NCI-H1417 treated with DMSO at 0.1 percent for 48 hours (cell line): ENCODE data around the gene AGRN.
"Not testable (repeated sequence)": the region's sequence is repeated elsewhere in the genome, so short reads cannot be mapped to it uniquely, and the experiment has no call there.

Source experiments
- DNase-seq: peaks from one replicate; lab custom pipeline; 2025; lab: John Stamatoyannopoulos, UW

Gene AGRN

DNA sequence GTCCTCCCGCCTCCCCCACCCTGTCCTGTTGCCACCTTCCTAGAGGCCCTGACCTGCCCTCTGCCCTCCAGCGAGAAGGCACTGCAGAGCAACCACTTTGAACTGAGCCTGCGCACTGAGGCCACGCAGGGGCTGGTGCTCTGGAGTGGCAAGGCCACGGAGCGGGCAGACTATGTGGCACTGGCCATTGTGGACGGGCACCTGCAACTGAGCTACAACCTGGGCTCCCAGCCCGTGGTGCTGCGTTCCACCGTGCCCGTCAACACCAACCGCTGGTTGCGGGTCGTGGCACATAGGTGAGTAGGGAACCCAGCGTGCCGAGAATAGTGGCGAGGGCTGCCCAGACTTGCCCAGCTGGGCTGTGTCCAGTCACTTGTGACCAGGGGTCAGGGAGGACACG lies 33.8 kb downstream of the AGRN start:
- no peak for DNase-seq

DNA sequence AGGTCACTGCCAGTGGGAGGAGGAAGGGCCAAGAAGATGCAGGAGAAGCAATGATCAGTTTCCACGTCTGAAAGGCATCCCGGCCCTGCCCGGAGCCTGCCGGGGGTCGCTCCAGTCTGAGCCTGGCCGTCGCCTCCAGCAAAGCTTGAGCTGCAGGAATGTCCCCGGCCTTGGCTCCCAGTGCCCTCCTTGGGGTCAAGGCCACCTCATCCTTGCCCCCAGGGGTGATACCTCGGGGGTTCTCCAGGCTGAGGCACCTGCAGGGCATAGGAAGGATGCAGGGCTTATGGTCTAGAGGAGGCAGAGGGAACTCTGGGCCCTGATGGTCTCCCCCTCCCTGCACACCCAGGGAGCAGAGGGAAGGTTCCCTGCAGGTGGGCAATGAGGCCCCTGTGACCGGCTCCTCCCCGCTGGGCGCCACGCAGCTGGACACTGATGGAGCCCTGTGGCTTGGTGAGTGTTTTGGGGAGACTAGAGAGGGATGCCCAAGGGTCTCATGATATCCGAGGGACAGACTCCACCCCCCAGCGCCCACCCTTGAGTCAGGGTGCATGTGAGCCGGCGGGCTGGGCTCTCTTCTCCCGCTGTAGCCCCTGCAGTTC lies 34.3 kb downstream of the AGRN start:
- no peak for DNase-seq

DNA sequence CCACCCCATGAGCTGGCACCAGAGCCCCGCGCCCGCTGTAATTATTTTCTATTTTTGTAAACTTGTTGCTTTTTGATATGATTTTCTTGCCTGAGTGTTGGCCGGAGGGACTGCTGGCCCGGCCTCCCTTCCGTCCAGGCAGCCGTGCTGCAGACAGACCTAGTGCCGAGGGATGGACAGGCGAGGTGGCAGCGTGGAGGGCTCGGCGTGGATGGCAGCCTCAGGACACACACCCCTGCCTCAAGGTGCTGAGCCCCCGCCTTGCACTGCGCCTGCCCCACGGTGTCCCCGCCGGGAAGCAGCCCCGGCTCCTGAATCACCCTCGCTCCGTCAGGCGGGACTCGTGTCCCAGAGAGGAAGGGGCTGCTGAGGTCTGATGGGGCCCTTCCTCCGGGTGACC lies 35.1 kb downstream of the AGRN start:
- no peak for DNase-seq

DNA sequence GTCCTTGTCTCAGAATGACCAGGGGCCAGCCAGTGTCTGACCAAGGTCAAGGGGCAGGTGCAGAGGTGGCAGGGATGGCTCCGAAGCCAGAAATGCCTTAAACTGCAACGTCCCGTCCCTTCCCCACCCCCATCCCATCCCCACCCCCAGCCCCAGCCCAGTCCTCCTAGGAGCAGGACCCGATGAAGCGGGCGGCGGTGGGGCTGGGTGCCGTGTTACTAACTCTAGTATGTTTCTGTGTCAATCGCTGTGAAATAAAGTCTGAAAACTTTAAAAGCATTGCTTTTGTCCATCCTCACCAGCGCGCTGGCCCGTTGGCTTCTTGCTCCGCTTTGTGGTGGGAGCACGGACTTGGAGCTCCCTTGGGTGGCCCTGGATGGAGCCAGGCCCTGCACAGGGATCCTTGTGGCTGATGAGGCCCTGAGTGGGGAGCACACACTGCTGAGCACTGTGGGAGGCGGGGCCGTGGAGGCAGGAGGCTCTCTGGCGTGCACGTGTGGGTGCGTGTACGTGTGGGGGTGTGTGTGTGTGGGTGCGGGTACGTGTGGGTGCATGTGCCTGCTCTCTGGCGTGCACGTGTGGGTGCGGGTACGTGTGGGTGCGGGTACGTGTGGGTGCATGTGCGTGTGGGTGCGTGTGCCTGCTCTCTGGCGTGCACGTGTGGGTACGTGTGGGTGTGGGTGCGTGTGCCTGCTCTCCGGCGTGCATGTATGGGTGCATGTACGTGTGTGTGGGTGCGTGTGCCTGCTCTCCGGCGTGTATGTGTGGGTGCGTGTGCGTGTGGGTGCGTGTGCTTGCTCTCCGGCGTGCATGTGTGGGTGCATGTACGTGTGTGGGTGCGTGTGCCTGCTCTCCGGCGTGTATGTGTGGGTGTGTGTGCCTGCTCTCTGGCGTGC lies 36.2 kb downstream of the AGRN start:
- no peak for DNase-seq

DNA sequence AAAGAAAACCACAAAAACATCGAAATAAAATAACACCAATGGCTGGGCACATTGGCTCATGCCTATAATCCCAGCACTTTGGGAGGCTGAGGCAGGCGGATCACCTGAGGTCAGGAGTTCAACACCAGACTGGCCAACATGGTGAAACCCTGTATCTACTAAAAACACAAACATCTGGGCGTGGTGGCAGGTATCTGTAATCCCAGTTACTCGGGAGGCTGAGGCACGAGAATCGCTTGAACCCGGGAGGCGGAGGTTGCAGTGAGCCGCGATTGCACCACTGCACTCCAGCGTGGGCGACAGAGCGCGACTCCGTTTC lies 37.8 kb downstream of the AGRN start:
- DNase-seq: not testable (repeated sequence)

DNA sequence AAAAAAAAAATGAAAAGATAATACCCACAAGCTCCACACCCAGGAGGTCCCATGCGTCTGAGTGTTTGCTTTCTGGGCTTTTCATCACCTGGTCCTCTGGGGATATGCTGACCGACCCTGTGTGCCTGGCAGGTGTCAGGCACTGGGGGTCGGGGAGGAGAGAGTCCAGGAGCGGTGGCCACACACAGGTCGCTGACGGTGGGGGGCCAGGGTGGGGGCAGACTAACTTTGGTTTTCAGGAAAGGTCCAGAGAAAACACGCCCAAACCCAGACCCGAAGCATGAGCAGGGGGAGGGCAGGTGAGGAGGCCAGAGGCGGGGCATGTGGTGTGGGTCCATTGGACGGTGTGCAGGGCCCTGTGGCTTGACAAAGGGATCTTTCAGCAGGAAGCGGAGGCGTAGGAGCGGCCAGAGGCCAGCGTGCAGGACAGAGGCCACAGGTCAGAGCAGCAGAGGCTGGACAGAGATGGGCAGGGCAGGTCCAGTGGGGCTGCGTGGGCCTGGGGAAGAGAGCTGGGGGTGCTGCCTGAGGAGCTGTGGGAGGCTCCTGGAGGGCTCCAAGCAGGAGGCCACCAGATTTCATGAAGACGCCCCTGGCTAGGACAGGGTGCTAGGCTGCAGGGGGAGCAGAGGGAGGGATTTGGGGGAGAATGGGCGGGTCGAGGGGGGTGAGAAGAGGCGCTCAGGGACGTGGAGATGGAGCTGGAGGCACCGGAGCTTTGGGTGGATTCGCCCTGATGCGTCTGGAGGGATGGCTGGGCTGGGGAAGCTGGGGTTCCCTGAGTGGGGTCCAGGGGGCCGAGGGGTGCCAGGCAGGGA lies 38.4 kb downstream of the AGRN start:
- no peak for DNase-seq

DNA sequence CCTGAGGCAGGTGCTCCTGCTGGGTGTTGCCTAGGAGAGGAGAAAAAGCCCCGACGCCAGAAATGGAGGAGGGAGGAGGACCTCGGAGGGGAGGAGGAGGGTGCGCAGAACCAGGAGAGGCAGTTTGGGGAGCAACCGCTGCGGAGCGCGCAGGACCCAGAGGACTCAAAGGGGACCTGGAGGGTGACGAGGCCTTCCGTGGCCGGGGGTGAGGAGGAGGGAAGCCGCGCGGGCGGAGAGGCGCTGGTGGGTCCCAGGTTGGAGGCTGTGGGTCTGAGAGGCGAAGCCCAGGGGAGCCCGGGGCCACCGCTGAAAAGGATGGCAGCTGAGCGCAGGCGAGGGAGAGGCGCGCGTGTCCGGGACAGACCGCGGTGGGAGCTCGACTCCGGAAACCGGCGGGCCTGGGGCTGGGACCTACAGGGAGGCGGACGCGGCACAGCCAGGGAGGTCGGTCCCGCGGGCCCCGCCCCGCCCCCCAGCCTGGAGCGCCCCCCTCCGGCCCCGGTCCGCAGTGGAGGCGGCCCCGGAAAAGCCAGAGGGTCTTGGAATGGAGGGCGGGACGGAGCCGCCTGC lies 39.1 kb downstream of the AGRN start:
- DNase-seq: no peak

DNA sequence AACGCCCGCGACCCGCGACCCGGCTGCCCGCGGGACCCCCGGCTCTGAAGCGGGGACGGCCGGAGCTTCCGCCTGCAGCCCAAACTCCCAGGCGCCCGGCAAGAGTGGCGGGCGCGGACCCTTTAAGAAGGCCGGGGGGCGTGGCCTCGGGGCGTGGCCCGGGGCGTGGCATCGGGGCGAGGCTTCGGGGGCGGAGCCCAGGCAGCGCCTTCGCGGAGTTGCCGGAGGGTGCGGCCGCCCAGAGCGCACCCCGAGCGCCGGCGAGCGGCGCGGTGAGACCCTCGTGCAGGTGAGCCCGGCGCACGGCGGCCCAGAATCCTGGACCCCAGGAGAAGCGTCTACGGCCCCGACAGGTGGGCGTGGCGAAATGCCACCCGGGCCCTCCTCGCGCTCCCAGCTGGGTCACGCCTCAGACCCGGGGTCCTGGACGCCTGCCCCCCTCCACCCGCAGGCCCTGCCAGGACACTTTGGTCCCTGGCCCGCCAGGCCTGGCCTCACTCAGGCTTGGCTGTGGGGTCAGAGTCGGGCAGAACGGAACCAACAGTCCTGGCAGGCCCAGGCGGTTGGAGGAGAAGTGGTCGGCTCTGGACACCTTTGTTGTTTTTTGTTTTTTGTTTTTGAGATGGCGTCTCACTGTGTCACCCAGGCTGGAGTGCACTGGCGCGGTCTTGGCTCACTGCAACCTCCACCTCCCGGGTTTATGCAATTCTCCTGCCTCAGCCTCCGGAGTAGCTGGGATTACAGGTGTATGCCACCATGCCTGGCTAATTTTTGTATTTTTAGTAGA lies 39.8 kb downstream of the AGRN start:
- DNase-seq: no peak

DNA sequence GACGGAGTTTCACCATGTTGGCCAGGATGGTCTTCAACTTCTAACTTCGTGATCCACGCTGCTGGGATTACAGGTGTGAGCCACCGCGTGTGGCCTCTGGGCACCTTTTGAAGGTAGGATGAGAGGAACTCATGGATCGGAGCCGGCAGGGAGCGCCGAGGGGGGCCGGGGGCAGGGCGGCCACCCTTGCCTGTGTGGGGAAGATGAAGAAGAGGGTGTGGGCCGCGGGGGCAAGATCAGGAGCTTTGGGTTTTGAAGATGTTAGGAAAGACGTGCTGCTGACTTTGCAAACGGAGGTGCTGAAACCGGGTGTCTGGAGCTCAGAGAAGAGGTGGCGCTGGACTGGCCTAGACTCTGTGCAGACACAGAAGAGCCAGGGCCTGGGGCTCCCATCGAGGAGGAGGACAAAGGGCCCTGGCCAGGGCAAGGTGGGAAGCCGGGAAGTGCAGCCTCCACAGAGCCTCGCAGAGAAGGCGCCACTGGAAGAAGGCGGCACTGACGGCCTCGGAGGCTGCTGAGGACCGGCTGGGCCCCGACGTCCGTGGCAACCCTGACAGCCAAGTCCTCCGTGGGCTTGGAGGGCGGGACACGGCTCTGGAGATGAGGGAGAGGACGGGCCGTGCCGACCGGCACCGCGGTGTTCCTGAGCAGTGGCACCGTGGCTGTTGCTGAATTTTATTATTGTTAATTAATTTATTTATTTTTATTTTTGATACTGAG lies 40.5 kb downstream of the AGRN start:
- no peak for DNase-seq

DNA sequence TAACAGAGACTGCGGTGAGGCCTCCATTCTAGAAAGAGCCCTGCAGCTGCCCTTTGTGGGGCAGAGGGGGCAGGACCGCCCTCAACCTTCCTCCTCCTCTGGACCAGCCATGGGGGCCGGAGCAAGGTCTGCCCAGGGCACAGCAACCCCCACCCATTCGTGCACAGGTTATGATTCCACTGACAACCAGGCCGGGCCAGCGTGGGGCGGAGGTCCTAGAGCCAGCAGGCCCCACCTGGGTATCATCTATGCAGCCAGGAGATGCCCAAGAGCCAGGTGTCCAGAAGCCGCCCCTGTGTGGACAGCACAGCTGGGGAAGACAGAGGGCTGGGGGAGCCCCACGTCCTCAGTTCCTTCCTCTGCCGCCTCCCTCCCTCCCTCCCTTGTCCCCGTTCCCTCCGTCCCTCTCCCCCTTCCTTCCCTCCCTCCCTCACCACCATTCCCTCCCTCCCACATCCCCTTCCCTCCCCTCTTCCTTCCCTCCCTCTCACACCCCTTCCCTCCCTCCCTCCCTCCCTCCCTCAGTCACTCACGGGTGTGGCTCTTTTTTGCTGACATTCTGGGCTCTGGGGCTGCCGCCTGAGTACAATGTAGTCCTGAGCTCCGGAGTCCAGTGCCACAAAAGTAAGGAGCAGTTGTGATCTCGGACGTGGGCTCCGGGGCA lies 41.9 kb downstream of the AGRN start:
- DNase-seq: no peak

DNA sequence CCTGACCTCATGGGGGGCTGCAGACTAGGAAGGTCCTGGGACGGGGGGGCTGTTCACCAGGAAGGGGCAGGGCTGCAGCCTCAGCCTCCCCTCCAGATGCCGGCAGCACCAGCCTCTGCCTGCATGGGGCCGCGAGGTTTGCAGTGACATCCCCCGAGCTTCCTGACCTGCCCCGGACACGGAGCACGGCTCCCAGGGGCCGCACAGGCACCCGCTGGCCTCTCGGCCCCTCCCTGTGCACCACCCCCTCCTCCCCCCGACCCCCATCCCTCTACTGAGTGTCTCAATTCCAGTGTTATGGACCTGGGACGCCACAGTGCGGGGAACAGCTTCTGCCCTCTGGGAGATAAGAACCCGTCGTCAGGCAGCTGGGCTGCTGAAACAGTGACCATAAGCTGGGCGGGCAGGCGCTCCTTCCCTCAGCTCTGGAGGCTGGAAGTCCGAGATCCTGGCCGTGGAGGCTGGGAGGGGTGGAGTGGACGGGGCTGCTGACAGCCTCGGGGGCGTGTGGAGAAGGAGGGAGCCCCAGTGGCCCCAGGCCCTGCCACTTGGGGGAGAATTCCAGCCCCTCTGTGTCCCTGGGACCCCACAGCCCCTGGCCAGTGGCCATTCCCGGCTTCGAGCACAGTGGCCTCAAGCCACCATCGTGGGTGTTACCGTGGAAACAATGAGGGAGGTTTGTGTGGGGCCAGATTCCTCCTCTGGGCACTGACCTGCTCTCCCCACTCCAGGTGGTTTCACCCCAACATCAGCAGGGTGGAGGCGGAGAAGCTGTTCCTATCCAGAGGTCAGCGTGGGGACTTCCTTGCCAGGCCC lies 42.6 kb downstream of the AGRN start:
- DNase-seq: no peak

DNA sequence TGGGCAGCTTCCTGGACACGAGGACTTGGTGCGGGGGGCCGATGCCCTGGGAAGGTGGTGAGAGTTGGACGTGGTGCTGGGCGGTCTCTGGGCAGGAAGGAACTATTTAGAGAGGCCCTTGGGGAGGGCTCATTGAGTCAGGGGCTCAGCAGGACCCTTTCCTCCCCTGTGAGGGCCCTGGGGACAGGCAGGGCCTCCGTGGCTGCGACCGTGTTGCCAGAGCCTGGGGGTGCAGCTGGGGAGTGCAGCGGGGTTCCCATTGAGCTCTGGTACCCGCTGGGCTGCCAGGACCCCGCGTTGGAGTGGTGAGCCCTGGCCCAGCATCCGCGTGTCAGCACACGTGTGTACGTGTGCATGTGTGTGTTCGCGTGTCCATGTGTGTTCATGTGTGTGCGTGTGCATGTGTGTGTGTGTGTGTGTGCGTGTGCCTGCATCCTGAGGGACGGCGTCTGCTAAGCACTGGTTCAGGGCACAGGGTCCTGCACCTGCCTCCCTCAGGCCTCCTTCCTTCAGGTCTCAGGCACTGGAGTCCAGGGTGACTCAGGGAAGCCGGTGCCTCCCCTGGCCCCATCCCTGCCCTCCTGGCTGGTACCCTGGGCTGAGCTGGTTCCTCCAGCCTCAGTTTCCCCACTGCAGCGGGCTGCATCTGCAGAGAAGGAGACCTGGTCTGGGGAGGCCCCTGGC lies 43.5 kb downstream of the AGRN start:
- no peak for DNase-seq

DNA sequence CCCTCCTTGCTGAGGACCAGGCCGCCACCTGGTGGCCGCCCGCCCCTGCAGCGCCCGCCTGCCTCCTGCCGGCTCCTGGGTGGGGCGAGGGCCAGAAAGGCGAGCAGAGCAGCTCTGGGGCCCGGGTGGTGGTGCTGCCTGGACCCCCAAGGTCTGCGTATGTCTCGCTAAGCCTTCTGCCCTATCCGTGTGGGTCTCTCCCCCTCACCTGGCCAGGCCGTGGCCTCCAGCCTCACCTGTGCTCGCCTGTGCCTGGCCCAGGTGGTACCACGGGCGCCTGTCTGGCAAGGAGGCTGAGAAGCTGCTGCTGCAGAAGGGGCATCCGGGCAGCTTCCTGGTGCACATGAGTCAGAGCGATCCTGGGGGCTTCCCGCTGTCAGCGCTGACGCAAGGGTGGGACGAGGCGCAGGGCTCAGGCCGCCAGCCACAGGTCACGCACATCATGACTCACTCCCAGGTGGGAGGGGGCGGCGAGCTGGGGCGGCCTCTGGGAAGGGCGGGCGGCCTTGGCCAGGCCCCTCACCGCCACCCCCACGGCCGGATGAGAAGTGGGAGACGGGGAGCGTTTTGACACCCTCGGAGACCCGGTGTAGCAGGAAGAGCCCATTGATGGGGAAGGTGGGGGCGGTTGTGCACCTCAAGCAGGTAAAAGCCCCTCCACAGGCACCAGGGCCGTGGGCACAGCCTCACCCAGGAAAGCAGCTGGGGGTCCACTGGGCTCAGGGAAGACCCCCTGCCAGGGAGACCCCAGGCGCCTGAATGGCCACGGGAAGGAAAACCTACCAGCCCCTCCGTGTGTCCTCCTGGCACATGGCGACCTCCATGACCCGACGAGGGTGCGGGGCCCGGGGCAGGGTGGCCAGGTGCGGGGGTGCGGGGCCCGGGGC lies 44.3 kb downstream of the AGRN start:
- DNase-seq: no peak

DNA sequence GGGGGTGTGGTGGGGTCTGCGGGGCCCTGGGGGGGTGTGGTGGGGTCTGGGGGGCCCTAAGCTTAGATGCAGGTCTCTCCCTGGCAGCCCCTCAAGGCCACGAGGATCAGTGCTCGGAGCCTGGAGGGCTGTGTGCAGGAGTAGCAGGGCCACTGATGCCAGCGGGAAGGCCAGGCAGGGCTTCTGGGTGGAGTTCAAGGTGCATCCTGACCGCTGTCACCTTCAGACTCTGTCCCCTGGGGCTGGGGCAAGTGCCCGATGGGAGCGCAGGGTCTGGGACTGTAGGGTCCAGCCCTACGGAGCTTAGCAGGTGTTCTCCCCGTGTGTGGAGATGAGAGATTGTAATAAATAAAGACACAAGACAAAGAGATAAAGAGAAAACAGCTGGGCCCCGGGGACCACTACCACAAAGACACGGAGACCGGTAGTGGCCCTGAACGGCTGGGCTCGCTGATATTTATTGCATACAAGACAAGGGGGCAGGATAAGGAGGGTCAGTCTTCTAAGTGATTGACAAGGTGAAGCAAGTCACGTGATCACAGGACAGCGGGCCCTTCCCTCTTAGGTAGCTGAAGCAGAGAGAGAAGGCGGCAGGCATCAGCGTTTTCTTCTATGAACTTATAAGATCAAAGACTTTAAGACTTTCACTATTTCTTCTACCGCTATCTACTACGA lies 45.5 kb downstream of the AGRN start:
- no peak for DNase-seq

DNA sequence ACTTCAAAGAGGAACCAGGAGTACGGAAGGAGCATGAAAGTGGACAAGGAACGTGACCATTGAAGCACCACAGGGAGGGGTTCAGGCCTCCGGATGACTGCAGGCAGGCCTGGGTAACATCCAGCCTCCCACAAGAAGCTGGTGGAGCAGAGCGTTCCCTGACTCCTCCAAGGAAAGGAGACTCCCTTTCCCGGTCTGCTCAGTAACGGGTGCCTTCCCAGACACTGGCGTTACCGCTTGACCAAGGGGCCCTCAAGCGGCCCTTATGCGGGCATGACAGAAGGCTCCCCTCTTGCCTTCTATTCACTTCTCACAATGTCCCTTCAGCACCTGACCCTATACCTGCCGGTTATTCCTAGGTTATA lies 46.0 kb downstream of the AGRN start:
- not testable (repeated sequence) for DNase-seq

DNA sequence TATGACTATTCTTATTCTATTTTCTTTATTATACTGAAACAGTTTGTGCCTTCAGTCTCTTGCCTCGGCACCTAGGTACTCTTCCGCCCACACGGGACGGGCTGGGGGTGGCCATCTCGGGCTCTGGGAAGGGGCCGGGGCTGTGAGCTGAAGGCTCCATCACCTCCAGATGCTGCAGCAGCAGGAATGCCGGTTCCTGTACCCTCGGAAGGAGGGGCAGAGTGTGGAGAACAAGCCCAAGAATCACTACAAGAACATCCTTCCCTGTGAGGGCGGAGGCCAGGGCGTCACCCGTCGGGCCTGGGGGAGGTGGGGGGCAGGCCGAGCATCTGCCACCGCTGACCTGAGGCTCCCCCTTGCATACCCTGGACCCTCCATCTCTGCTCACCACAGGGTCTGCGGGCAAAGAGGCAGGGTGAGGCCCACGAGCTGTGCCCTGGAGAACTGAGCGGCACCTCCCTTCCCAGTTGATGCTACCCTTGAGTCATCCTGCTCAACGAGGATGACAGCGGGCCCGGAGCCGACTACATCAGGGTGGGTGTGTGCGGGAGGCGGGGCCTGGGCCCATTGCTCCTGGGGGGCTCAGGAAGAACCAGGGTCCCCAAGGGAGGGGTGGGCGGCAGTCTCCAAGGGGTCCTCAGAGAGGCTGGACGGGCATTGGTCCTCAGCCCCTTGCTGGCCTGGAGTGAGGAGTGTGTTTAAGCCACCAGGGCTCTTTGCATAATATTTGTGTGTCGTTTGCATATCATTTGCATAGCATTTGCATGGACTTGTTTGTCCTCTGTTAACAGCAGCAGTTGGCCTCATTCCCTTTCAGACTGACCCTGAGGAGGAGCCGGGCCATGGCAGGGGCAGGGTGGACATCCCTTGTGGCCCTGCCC lies 46.7 kb downstream of the AGRN start:
- no peak for DNase-seq
